GM12874 (cell line): Measurements from ENCODE around the gene ATP9B.

ENCODE experiments used
- CTCF ChIP-seq: IDR thresholded peaks from 2 replicates; pipeline ENCODE4 v1.5.1; 2011; ENCODE audit warnings: low read depth, mild to moderate bottlenecking, control low read depth, low read length, moderate library complexity; ENCODE audit not compliant: insufficient read depth

The ATP9B gene

GRCh38 chr18:79278896-79279295, 209.7 kb downstream of the ATP9B start:
- TF ChIP-seq CTCF: no peak

- no peak for TF ChIP-seq CTCF
Measured at GRCh38 chr18:79283131-79283810, 214.1 kb downstream of the ATP9B start.

GRCh38 chr18:79283929-79284328, 214.7 kb downstream of the ATP9B start:
- TF ChIP-seq CTCF: no peak

- TF ChIP-seq CTCF: no peak
Measured at GRCh38 chr18:79290876-79291275, 221.7 kb downstream of the ATP9B start.

GRCh38 chr18:79294235-79294634, 225.0 kb downstream of the ATP9B start:
- TF ChIP-seq CTCF: no peak

- no peak for TF ChIP-seq CTCF
Measured at GRCh38 chr18:79299272-79299671, 230.1 kb downstream of the ATP9B start.

GRCh38 chr18:79299711-79300110, 230.5 kb downstream of the ATP9B start:
- no peak for TF ChIP-seq CTCF
